Mucosa of descending colon (tissue), 3 donors: ENCODE measurements around the gene SWI5. TPM values are rescaled to one million over a fixed set of nuclear protein-coding genes. Genes with fewer than 3 reads are reported as not detected.

Source experiments
- ATAC-seq: fragments of 200-7000 bp; cut with Tn5 transposase; one replicate; pipeline ENCODE4 v1.9.1; 2020; ENCODE audit warnings: mild to moderate bottlenecking, moderate library complexity
- DNase-seq, 3 donors: peaks; one replicate each; pipeline ENCODE4 v3.0.0-alpha.2; 2020
- H3K36me3 ChIP-seq: fragments of 200-600 bp; one replicate; pipeline ENCODE4 v1.8.0; 2021; ENCODE audit warnings: low read depth, mild to moderate bottlenecking
- H3K4me1 ChIP-seq: fragments of 200-600 bp; one replicate; pipeline ENCODE4 v1.8.0; 2021; ENCODE audit warnings: low read depth, mild to moderate bottlenecking
- H3K4me3 ChIP-seq: fragments of 200-600 bp; one replicate; pipeline ENCODE4 v1.8.0; 2021; ENCODE audit warnings: mild to moderate bottlenecking
- H3K9me3 ChIP-seq: fragments of 200-600 bp; one replicate; pipeline ENCODE4 v1.8.0; 2021; ENCODE audit warnings: mild to moderate bottlenecking
- intact Hi-C, 2 donors: fragments of 100-400 bp; cut with DNase I in 1 of 2; cut with micrococcal nuclease in 1 of 2; formaldehyde crosslinking; loops; one replicate each; pipeline versions ENCODE4 v1.11.0 to v1.11.1; 2022; cut with DNase I, micrococcal nuclease
- total RNA-seq, 3 donors: library from RNA; stranded (reverse); fragmentation: NEBNext Ultra II Directional in 2 of 3; extraction: Animal tissue kit (Norgen Biotek cat#: 25700) in 2 of 3; gene quantifications; one replicate each; pipeline versions ENCODE4 v1.2.1 to v1.2.4, GENCODE V29; 2021 to 2023
- TF ChIP-seq, protein P1 (sequence below): fragments of 200-600 bp; IDR thresholded peaks from one replicate; pipeline ENCODE4 v1.8.0; 2022; ENCODE audit warnings: antibody characterized with exemption, mild to moderate bottlenecking
- donor health status: DM: no; HTN: no; CAD: no; lungs with moderate emphysema.
- donor health status: DM: no; HTN: no; CAD: no.
- donor health status: DM: no; HTN: yes; CAD: no.

SWI5 gene
- total RNA-seq, 3 donors from 2014 or later, result 10.6 to 13.8 (median 11.5) TPM

DNA sequence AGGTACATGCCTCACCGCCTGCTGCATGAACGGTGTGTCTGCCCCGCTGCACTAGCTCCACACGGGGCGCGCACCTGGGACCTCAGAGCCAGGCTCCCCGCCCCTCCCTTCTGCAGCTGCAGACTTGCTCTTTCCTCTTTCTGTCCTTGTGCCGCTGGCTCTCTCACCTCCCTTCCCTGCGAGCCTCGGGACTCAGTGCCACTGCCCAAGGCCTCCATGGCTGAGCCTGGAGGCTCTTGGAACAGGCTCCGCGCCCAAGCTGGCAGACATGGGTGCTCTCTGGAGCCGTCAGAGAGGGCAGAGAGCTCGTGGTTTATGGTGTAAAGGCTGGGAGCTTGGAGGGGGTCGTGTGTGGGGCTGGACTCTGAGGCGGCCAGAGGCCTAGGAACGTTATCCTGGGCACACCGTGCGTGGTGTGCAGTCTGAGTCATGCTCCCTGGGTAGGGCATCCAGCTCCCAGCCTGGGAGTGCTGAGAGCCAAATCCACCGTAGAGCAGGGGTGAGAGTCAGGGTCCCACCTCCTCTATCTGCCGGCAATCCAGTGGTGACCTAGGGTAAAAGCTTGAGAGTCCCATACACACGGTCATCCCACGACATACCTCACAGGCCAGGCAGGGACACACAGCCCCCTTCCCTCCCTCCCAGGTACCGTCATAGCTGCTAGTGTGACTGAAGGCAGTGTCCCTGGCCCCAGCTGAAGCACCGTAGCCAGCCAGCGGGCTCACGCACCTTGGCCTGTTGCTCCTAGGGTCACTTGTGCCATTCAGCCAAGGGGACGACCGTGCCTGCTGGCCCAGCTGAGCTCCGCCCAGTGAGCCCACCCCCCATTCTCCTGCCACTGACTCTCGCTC, 22.7 kb upstream of the SWI5 start:
- H3K4me1 ChIP-seq, result peaks cover 9% of the 10 kb centered on the region
- TF ChIP-seq, protein P1, sequence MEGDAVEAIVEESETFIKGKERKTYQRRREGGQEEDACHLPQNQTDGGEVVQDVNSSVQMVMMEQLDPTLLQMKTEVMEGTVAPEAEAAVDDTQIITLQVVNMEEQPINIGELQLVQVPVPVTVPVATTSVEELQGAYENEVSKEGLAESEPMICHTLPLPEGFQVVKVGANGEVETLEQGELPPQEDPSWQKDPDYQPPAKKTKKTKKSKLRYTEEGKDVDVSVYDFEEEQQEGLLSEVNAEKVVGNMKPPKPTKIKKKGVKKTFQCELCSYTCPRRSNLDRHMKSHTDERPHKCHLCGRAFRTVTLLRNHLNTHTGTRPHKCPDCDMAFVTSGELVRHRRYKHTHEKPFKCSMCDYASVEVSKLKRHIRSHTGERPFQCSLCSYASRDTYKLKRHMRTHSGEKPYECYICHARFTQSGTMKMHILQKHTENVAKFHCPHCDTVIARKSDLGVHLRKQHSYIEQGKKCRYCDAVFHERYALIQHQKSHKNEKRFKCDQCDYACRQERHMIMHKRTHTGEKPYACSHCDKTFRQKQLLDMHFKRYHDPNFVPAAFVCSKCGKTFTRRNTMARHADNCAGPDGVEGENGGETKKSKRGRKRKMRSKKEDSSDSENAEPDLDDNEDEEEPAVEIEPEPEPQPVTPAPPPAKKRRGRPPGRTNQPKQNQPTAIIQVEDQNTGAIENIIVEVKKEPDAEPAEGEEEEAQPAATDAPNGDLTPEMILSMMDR, result no peak
- DNase-seq (no peak), ATAC-seq (no peak)
- H3K36me3 ChIP-seq, result no peaks in the 10 kb centered on the region
- no peak overlapping the region for H3K4me3 ChIP-seq
- intact Hi-C loops, result no loop called here
- no peaks in the 10 kb centered on the region for H3K9me3 ChIP-seq

DNA sequence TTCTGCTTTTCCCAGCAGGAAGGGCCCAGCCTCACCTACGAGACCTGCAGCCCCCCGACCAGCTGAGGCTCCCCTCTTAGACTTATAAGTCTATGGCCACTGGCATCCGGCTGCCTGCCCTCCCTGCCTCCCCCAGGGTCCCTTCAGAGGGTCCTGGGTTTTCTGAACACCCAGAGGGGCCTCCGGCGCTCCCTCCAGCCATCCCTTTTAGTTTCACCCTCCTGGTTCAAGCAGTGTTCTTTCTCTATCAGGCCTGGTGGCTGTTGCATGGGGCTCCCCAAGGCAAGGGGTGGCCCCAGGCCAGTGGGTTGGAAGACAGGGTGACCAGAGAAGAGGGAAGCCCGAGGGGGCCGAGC, 22.1 kb upstream of the SWI5 start:
- Histone ChIP-seq H3K4me1 (peaks cover 9% of the 10 kb centered on the region), H3K9me3 (no peaks in the 10 kb centered on the region), H3K36me3 (peaks cover 2% of the 10 kb centered on the region), H3K4me3 (no peak overlapping the region)
- TF ChIP-seq, protein P1, result no peak
- no peak for DNase-seq
- no peak for ATAC-seq
- intact Hi-C loops, result no loop called here

DNA sequence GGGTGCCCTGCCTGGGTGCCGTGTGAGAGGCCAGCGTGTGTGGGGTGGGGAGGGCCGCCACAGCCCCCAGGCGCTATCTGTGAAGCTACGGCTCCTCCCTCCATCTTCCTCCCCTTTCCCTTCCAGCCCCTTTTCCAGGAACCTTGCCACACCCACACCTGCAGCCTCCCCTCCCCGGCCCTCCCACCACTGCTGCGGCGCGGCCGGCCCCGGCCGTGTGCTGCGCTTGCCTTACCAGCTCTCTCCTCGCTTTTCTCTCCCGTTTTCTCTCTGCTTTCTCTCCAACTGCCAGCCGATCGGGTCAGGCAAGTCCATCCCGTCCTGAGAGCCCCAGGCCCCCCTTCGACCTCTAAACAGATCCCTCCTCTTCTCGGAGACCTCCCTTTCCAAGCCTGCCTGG, 21.7 kb upstream of the SWI5 start:
- H3K4me3 ChIP-seq, result no peak overlapping the region
- TF ChIP-seq, protein P1, result no peak
- DNase-seq, result no peak
- intact Hi-C loops, result no loop called here
- H3K9me3 ChIP-seq, result no peaks in the 10 kb centered on the region
- no peak for ATAC-seq
- H3K4me1 ChIP-seq, result peaks cover 9% of the 10 kb centered on the region
- peaks cover 4% of the 10 kb centered on the region for H3K36me3 ChIP-seq

DNA sequence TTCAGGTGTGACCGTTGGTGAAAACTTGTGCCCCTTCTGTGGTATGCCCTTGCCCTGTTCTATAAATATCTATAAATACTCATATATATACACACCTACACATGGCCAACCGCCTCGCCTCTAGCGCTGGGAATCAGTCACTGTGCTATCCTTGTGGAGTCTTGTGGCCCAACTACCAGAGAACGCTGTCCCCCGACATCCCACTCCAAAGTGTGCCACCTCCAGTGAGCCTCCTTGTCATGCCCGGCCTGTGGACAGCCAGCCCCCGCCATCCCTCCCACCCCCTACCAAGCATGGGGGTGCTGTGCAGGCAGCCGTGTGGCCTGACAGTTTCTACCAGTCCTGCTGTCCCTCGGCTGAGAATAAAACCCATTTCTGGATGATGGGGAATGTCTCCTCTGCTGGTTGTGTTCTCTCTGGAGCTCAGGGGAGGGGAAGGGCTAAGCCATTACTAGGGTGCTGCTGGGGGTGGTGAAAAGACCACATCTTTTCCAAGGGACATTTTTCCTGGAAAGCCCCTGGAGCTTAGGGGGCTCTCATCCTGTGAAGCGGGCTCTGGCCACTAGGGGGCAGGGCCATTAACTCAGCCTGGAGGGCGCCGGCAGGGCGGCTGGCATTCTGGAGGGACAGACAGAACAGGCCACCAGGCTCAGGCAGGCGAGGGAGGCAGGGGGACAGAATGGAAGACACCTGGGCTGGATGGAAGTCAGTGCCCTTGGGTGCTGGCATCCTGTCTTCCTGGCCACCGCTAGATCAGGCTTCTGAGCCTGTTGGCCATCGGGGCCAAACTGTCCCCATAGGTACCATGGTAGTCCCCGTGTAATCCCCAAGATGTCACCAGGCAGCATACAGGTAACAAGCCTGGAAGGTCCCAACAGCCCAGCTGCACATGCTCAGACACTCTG, 21.0 kb upstream of the SWI5 start:
- peak; percentile 28 for ATAC-seq

DNA sequence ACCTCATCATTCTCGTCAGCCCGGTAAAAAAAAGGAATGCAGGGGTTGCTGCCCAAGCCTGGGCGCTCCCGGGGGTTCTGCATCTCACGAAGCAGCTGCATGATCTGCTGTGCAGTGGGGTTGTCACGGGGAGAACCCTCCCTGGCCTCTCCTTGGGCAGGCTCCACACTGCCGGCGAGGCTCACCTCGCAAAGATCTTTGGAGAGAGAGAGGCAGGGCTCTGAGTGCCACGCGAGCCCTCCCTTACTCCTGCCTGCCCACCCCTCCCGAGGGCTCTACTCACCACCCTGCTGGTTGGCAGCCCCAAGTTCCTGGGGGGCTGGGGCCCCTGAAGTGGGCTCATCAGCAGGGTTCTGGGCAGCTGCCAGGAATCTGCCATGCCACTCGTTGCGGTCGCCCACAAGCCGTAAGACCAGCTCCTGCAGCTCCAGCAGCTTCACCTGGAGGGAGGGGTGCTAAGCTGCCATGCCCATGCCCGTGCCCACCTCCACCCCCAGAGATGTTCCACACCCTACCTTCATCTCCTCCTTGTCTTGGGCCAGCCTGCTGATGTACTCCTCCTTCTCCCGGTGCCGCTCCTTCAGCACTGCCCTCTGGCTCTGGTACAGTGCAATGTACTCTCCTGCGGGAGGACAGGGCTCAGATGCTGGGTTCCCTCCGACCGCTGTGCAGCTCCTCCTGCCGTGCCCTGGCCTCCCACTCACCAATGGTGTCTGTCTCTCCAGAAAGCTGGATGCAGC, 18.8 kb upstream of the SWI5 start:
- intact Hi-C loops, result no loop called here
- no peak overlapping the region for H3K4me3 ChIP-seq
- ATAC-seq, result no peak
- TF ChIP-seq, protein P1, result no peak
- no peak for DNase-seq
- H3K36me3 ChIP-seq, result peaks cover 10% of the 10 kb centered on the region
- no peaks in the 10 kb centered on the region for H3K4me1 ChIP-seq
- no peaks in the 10 kb centered on the region for H3K9me3 ChIP-seq

More for the DNA sequence above, 21.0 kb upstream of the SWI5 start:
- peak in 2 of 3 donors; percentile 72 to 78 for DNase-seq
- TF ChIP-seq, protein P1, result peak; percentile 72
- peaks cover 7% of the 10 kb centered on the region for H3K4me1 ChIP-seq
- H3K9me3 ChIP-seq, result no peaks in the 10 kb centered on the region
- intact Hi-C loops, result no loop called here
- peaks cover 8% of the 10 kb centered on the region for H3K36me3 ChIP-seq
- H3K4me3 ChIP-seq, result no peak overlapping the region
